Measurements from ENCODE around the gene BNC2.

- TF ChIP-seq POLR2A (IDR thresholded peaks at IDR 0.05; ENCODE audit: low read depth, low read length) (no peak), POLR2AphosphoS5 (IDR thresholded peaks at IDR 0.05; ENCODE audit: low read depth, low read length) (no peak)
Observed at GRCh38 chr9:16752601-16753000, 117.9 kb downstream of the BNC2 start.

Data from GM12892 (cell line).